Epithelial cell of esophagus (primary cell): ENCODE results near the gene CFAP100.

Source experiments
- DNase-seq: peaks from one replicate; pipeline ENCODE4 v3.0.0; 2010; ENCODE audit warnings: low read depth
- H3K4me3 ChIP-seq: 2 replicates; pipeline ENCODE4 v1.5.1; 2011; ENCODE audit warnings: mild to moderate bottlenecking, low read length, control low read depth
- TF ChIP-seq, protein P1 (sequence below): IDR thresholded peaks from 2 replicates; pipeline ENCODE4 v1.5.1; 2011; ENCODE audit warnings: low read depth, mild to moderate bottlenecking, low read length, control low read depth, inconsistent platforms; ENCODE audit not compliant: insufficient read depth; ENCODE audit errors: missing control alignments

Gene CFAP100

DNA sequence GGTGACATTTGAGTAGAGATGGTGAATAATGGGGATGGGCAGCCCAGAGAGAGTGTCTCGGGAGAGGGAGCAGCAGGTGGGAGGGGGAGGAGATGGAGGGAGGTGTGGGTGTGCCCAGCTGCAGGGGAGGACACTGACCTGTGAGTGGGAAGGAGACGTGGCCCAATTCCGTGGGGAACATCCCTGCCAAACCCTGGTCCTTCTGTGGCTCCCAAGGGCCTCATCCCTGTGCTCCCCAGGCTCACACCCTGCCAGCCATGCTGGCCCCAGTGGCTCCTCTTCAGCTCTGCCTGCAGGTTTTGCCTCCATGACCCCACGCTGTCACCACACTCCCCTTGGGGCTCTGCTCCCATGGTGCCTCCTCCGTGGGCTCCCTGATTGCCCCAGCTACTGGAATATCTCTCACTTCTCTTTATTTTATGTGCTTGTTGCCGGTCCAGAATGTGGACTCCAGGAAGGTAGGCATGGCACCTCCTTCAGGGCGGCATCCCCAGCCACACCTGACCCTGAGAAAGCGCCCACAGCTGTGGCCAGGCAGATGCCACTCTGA lies 7.0 kb downstream of the CFAP100 start:
- TF ChIP-seq, protein P1, sequence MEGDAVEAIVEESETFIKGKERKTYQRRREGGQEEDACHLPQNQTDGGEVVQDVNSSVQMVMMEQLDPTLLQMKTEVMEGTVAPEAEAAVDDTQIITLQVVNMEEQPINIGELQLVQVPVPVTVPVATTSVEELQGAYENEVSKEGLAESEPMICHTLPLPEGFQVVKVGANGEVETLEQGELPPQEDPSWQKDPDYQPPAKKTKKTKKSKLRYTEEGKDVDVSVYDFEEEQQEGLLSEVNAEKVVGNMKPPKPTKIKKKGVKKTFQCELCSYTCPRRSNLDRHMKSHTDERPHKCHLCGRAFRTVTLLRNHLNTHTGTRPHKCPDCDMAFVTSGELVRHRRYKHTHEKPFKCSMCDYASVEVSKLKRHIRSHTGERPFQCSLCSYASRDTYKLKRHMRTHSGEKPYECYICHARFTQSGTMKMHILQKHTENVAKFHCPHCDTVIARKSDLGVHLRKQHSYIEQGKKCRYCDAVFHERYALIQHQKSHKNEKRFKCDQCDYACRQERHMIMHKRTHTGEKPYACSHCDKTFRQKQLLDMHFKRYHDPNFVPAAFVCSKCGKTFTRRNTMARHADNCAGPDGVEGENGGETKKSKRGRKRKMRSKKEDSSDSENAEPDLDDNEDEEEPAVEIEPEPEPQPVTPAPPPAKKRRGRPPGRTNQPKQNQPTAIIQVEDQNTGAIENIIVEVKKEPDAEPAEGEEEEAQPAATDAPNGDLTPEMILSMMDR, result no peak
- no peak for DNase-seq
- no peak overlapping the region for H3K4me3 ChIP-seq

DNA sequence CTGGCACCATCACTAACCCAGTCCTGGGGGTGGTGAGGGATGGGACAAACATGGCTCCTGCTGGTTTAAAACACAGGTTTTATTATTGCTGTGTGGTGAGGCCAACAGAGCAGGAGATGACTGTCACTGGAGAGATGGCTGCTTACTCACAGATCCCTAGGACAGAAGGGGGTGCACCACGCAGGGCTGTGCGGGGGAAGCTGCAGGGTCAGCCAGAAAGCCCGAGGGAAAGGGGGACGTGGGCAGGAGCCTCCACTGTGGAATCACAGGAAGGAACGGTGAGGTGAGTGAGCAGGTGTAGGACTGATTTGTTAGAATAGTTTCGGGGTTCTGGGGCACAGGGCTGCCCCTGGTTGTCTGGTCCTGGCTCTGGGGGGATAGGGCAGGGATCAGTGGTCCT lies 7.5 kb downstream of the CFAP100 start:
- H3K4me3 ChIP-seq, result no peak overlapping the region
- TF ChIP-seq, protein P1, result no peak
- no peak for DNase-seq

DNA sequence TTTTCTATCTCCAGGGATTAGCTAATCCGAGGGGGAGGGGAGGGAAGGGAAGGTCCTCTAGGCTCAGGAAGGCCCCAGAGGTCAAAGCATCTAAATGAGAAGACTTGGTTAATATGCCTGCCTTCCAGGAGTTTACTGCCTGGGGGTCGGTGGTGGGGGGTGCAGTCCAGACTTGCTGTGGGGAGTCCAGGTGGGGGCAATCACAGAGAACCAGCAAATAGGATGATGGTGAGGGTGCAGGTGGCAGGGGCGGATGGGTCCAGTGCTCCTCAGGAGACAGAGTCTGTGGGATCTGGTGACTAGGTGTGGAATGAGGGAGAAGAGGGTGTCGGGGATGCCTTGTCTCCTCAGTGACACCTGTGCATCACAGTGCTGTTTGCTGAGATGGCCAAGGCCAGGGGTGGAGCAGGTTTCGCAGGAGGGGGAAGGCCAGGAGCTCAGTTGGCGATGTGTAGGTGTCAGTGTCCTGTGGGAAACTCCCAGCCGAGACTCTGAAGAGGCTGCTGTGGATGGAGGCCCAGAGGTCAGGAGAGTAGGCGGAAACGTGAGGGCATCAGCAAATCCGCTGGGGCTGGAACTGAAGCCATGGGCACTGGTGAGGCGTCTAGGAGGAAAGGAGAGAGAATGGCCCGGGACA lies 8.1 kb downstream of the CFAP100 start:
- H3K4me3 ChIP-seq, result no peak overlapping the region
- no peak for DNase-seq
- TF ChIP-seq, protein P1, result no peak

DNA sequence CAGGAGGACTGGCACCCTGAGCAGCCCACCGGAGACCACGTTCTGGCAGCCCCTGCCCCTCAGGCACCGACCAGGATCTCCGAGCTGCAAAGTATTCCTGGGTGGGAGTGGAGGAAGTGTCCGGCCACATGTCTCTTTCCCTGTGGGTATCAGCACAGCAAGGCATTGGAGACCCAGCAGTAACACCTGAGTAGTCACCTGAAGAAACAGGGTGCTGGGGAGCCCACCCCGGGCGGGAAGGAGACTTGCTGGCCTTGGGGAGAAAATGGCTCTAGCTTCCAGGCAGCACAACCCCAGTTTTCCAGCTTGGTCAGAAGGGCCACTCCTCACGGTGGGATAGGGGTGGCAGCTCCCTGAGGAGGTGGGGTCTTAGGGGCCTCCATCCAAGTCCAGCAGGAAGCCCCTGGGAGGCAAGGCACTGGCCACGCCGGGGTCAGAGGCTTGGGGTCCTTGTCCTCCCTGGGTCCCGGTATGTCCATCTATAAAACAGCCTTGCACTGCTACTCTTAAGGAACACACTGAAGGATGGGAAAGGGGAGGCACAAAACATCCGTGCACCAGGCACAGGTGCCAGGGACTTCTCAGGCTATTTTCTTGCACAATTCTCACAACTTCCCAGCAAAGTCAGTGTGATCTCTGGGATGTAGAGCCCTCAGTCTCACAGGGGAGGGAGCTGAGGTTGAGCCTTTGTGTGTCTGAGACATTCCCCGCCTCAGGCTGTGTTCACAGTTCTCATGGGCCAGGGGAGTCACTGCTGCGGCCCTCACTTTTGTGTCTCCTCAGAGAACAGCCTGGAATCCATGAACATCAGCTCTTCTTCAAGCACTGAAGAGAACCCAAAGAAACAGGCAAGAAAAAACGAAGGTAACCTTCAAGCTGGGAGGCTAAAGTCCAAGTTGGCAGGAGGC lies 11.9 kb downstream of the CFAP100 start:
- no peak overlapping the region for H3K4me3 ChIP-seq
- TF ChIP-seq, protein P1, result no peak
- no peak for DNase-seq

DNA sequence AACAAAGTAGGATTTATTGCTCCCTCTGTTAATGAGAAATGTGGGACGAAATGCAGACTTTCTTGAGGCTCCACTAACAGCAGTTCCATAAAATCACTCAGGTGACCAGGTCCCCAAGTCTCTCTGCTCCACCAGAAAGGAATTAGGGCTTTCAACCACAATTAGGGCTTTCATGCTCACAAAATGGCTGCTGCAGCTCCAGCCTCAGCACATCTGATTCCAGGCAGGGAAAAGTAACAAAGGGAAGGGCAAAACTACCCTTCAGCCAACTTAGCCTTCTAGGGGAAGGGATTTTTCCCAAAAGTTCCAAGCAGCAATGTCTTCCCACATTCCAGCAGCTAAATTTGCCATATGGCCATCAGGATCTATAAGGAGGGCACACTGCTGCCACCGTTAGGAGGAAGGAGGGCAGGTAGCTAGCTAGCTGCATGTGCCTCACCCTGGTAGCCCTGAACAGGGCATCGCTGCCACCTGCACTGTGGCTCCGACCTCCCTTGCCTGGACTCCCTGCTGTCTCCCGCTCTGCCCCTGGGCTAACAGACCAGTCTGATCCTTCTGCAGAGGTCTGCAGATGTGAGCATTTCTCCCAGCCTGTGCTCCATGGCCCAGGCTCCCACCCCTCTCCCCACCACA lies 12.8 kb downstream of the CFAP100 start:
- no peak overlapping the region for H3K4me3 ChIP-seq
- TF ChIP-seq, protein P1, result no peak
- no peak for DNase-seq

DNA sequence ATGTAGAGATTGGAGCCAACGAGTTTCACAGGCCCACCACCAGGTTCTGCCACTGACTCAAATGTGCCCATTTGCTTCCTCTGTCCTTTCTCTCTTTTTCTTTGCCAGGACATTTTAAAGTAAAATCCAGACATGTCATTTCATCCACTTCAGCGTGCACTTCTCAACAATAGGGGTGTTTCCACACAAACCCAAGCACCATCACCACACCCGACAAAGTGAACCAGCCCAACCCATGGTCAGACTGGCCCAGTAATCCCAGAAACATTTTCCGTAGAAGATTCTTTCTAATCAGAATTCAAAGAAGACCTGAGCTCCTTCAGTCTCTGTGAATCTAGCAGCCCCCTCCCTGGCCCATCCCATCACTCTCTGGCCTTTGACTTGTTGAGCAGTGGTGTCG lies 13.4 kb downstream of the CFAP100 start:
- TF ChIP-seq, protein P1, result no peak
- DNase-seq, result no peak
- no peak overlapping the region for H3K4me3 ChIP-seq
